GM10266 (cell line): ENCODE measurements around the gene FHL1.

Experiments used
- DNase-seq: peaks from one replicate; pipeline ENCODE4 v3.0.0; 2012; ENCODE audit errors: extremely low spot score
- TF ChIP-seq, protein P1 (sequence below): IDR thresholded peaks from 2 replicates; pipeline ENCODE4 v1.5.1; 2012; ENCODE audit warnings: mild to moderate bottlenecking, low read depth; ENCODE audit not compliant: control insufficient read depth, insufficient read depth; ENCODE audit errors: missing control alignments

FHL1 gene

DNA sequence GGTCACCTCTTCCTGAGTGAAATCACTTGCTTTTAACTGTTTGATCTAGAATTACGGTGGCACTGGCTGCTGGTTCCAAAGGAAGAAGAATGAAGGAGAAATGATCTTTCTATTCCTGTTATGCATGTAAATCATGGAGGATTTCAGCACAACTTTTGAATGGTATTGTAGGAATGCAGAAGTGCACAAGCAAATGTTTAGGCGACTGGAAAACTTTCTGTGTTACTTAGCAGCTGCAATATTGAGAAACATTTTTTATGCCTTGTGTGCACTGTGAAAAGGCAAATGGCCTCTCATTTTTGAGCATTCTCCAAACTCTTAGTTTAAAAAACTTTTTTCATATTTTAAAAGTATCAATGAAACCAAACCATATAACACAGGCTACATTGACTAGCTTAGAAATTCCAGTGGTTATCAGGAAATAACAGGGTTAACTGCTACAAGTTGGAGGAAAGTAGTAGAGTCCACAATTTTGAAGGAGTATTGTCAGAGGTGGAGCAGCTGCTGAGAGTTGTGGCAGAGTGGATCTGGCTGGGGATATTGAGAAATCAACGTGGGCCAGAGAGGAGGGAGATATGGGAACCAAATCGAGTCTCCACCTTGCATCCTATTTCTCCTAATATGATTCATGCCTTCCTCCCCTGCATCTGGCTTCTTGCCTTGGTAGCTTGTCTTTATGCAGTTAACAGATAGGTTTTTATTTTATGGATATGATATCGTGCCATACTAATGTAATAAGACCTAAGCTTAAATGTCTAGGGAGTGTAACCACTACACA, 32.0 kb upstream of the FHL1 start:
- TF ChIP-seq, protein P1, sequence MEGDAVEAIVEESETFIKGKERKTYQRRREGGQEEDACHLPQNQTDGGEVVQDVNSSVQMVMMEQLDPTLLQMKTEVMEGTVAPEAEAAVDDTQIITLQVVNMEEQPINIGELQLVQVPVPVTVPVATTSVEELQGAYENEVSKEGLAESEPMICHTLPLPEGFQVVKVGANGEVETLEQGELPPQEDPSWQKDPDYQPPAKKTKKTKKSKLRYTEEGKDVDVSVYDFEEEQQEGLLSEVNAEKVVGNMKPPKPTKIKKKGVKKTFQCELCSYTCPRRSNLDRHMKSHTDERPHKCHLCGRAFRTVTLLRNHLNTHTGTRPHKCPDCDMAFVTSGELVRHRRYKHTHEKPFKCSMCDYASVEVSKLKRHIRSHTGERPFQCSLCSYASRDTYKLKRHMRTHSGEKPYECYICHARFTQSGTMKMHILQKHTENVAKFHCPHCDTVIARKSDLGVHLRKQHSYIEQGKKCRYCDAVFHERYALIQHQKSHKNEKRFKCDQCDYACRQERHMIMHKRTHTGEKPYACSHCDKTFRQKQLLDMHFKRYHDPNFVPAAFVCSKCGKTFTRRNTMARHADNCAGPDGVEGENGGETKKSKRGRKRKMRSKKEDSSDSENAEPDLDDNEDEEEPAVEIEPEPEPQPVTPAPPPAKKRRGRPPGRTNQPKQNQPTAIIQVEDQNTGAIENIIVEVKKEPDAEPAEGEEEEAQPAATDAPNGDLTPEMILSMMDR, result no peak
- DNase-seq, result no peak

DNA sequence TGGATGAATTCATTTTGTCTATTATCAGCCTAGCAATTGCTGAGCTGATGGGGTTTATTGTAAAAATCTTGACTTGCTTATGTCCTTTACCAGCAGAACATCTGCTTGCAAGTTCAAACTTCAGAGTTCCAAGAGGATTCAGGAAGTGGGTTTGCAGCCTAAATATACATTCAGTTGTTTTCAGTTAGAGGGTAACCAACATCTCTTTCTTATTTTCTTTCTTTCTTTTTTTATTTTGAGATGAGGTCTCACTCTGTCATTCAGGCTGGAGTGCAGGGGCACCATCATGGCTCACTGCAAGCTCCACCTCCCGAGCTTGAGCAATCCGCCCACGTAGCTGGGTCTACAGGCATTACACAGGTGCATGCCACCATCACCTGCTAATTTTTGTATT, 31.4 kb upstream of the FHL1 start:
- TF ChIP-seq, protein P1, result no peak
- DNase-seq, result no peak

DNA sequence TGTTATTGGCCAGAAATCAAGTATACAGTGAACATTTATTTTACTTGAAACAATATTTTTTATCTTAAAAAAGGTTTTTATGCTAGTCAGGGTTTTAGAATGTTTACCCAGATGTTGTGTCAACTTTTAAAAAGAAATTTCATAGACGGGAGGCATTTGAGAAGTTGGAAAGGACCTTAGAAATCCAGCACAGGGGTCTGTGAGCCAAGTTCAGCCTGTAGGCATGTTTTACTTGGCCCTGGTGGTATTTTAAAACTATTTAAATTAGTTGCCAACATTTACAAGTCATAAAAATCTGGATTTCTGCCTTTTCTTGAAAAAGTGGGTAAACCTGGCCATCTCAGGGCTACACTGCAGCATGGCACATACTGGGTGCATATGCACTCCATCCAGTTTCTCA, 25.5 kb upstream of the FHL1 start:
- TF ChIP-seq, protein P1, result no peak
- DNase-seq, result no peak

DNA sequence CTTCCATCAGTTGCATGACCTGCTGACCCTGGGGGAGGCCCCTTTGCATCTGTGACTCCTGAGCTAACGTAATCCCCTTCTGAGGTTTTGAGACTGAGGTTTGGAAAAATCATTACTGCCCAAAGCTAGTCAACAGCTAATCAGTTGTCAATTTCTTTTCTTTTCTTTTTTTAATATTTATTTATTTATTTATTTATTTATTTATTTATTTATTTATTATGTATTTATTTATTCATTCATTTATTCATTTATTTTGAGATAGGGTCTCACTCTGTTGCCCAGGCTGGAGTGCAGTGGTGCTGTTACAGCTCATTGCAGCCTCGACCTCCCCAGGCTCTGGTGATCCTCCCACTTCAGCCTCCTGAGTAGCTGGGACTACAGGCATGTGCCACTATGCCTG, 25.1 kb upstream of the FHL1 start:
- TF ChIP-seq, protein P1, result no peak
- no peak for DNase-seq

DNA sequence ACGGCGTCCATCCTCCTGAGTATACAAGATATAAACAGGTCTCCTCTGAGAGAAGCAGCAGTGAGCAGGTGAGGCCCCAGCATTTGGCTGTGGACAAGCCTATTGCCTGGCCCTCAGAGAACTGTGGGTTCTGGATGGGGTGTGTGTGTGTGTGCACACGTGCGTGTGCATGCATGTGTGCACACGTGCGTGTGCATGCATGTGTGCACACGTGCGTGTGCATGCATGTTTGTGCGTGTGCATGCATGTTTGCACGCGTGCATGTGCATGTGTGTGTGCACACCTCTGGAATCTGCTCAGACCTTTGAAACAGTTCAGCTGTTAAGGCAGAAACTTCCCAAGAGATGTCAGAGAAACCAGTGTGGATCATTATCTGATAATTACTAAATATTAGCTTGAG, 22.2 kb upstream of the FHL1 start:
- TF ChIP-seq, protein P1, result no peak
- DNase-seq, result no peak

DNA sequence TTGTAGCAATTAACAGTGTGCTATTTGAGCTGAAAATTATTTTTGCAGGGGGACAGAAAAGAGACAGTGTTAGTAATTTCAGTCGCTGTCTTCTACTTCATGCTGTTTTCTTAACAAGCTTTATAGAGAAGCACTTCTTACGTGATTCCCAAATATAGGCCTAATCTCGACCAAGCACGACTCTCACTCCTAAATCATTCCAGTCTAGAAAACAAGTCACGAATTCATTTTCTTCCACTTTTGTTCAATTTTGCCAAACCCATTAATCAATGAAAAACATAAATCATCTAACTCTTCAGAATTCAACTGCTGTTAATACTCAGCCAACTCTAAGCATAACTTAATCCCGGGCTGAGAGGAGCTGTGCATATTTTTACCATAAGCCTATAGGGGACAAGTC, 21.0 kb upstream of the FHL1 start:
- TF ChIP-seq, protein P1, result no peak
- no peak for DNase-seq

DNA sequence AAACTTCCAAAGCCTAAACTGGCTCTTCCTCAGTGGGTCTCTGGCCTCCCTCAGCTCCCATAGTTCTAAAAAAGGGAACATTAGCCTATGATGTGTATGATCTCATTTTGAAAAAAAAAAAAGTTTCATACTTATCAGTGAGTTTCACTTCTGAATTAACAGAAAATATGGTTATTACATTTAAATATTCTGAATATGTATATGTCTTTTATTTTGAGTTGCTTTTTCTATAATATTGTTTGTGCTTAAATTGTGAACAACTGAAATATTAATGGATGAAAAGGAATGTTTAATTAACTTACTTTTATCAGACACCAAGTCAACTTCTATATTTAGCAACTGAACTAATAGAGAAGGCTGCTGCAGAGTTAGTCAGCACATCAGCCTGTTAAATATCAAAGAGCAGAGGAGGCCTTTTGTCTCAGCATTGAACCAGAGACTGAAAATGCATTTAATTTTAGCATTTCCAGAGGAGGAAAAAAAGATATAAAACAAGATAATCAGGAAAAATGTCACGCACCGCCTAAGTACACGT, 20.4 kb upstream of the FHL1 start:
- TF ChIP-seq, protein P1, result no peak
- no peak for DNase-seq
